Eye (tissue), 1 donor: ENCODE data around the gene PGK1.
A peak's percentile ranks its signal among the peaks of the same experiment; 100 is the strongest.
"Not testable (repeated sequence)": the region's sequence is repeated elsewhere in the genome, so short reads cannot be mapped to it uniquely, and the experiment has no call there.

ENCODE experiments used
- DNase-seq: peaks from one replicate; pipeline ENCODE4 v3.0.0-alpha.2; 2015

PGK1 gene

GRCh38 chrX:78116766-78117165, 12.7 kb downstream of the PGK1 start:
- no peak for DNase-seq

DNA sequence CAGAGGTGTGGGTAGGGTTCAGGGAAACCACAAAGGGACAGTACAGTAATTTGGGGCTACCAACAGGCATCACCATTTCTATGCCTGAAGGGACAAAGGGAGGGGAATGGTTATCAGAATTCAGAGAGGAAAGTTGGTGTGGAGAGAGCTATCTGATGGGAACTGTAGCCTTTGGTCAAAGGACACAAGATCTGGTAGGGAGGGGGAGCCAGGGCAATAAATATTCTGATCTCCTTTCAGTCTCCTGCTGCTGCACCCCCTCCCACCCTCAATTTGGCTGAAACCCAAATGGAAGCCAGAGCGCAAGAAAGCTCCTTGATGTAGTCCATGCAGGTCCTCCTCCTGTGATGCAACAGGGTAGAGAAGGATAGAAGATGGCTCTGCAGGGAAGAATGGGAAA, 14.6 kb downstream of the PGK1 start:
- DNase-seq: no peak

GRCh38 chrX:78119521-78120227, 15.6 kb downstream of the PGK1 start:
- no peak for DNase-seq

- DNase-seq: no peak
These were observed 19.1 kb downstream of the PGK1 start for GRCh38 chrX:78123190-78123589.

- no peak for DNase-seq
These were observed 20.3 kb downstream of the PGK1 start for GRCh38 chrX:78124307-78124706.

DNA sequence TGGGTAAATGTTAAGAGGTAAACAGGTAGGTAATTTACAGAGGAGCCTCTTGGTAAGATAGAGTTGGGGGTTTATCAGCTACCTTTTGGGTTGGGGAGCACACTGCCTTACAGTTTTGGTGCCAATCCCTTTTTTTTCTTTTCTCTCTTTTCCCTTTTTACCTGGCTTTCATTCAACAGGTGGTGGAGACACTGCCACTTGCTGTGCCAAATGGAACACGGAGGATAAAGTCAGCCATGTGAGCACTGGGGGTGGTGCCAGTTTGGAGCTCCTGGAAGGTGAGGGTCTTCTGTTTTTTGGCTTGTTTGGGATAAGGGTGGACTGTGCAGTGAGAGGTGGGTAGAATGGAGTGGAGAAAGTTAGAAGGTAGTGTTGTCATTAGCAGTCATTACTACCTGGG, 21.1 kb downstream of the PGK1 start:
- DNase-seq: no peak

GRCh38 chrX:78125781-78126180, 21.7 kb downstream of the PGK1 start:
- not testable (repeated sequence) for DNase-seq

- DNase-seq: no peak
These were observed 25.7 kb downstream of the PGK1 start for GRCh38 chrX:78129714-78130113.

DNA sequence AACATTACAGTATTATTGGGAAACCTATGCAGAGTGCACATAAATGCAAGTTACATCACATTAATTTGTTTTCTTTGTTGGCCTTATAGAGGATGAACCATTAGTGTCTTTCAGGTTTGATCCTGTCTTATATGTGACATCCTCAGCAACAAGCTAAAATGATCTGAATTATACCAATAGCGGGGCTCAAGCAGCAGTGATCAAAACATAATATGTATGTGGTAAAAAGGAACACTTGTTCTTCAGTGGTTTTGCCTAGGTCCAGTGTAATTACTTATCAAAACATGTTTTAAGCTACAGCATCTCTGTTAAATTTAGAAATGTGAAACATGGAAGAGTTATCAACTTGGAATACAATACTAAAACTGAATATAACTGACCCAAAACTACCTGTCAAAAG, 26.3 kb downstream of the PGK1 start:
- DNase-seq: no peak

DNA sequence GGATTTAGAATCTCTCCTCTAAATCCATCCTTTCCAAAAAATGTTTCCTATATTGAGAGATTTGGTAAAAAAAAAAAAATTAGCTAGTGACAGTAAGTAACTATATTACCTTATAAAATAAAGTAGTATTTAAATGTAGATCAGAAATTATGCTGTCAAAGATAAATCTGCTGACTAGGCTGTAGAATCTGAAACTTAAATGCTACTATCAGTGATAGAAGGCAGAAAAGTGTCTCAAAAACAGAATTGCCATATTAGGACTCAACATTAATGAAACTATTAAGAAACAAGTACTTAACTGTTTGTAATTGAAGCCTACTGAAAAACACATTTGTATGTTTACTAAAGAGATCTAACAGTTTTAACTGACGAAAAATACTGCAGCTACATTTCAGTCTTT, 27.1 kb downstream of the PGK1 start:
- DNase-seq: no peak

DNA sequence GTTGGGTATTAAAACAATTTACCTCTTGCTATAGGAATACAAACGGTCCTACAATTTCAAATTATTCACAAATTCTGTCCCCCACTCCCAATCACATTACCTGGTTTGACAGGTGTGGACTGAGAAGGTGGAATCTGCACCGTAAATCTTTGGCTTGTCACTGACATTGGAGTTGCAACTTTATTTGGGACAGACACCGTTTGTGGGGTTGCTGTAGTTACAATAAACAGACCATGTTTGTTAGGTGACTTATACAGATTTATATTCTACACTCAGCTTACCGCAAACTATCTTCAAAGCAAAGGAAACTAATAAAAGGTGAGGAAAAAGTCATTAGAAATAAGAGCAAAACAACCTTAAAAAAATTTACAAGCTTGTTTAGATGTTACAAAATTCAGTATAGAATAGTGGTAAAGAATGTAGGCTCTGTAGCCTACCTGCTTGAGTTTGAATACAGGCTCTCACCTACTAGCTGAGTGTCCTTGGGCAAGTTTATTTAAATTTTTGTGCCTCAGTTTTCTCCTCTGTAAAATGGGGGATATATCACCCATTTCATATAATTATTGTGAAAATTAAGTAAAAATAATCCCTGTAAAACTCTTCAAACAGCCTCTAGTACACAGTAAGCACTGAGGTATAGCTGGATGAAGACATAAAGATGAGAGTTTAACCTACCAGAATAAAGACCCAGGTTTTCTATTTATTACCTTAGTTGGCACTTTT, 29.4 kb downstream of the PGK1 start:
- no peak for DNase-seq

DNA sequence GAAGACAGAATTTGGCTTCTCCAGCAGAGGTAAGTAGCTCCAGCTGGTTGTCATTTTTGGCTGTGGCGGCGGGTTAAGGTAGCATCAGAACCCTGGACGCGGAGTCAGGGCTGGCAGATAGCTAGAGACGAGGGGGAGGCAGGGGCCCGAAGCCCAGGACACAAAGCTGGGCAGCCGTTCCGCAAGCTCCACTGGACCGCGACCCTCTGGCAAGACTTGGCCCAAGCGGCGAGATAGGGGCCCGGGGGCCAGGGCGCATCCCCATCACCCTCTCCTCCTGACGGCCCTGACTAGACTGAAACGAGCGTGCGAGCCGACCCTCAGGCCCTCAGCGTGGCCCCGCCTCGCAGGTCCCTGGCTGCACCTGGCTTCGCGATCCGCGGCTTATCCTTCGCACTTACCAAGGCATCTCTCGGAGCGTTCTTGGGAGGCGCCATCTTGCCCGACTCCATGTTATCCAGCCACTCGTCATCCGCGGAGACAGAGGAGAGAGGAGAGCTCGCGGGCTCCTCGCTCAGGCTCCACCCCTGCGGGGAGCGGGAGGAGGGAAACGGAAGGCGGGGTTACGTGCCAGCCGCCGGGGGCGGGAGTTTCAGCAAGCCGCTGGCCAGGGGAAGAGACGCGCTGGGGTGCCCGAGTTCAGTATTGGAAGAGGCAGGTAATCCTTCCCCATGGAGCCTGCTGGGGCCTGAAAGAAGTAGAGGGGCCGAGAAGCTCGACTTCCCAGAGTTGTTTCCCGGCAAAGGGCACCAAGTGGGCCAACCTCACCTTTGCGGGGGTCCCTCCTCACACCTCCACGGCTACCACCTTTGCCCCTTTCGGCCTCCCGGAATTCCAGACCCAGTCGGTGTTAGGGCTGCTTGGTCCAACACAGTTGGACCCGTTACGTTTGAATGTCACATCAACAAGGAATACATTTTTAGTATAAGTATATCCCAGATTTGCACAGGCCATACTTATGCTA, 35.4 kb downstream of the PGK1 start, which contains the start of gene TAF9B:
Gene TAF9B (minus strand): TSS at position 491 of the 964 bp plus-strand sequence. CDS start 39 bp downstream, at position 452.
- peak; percentile 91 for DNase-seq

DNA sequence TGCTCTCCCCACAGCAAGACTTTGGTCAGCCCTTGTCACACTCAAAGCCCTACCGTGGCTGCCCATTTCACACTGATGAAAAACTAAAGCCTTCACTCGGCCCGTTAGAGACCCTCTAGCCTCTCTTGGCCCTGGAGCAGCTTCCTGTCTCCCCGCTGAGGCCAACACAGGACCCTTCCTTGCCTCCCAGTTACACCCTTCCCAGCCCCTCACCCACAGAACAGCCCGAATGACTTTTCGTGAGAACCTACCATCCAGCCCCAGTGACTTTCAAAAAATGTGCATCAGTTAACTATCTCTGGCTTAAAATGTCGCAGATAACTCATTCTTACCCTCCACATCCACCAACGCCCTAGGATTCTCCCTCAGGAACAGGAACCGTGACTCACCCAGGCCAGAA, 36.2 kb downstream of the PGK1 start:
- DNase-seq: no peak

- not testable (repeated sequence) for DNase-seq
These were observed 43.0 kb downstream of the PGK1 start for GRCh38 chrX:78147002-78147540.

DNA sequence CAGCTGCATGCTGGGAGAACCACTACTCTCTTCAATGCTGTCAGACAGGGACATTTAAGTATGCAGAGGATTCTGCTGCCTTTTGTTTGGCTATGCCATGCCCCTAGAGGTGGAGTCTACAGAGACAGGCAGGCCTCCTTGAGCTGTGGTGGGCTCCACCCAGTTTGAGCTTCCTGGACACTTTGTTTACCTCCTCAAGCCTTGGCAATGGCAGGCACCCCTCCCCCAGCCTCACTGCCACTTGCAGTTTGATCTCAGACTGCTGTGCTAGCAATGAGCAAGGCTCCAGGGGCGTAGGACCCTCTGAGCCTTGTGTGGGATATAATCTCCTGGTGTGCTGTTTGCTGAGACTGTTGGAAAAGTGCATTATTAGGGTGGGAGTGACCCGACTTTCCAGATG, 53.3 kb downstream of the PGK1 start:
- DNase-seq: not testable (repeated sequence)

GRCh38 chrX:78157846-78158245, 53.8 kb downstream of the PGK1 start:
- DNase-seq: not testable (repeated sequence)

- not testable (repeated sequence) for DNase-seq
These were observed 56.7 kb downstream of the PGK1 start for GRCh38 chrX:78160711-78161110.

- DNase-seq: not testable (repeated sequence)
These were observed 59.1 kb downstream of the PGK1 start for GRCh38 chrX:78163175-78163574.

- DNase-seq: no peak
These were observed 61.4 kb downstream of the PGK1 start for GRCh38 chrX:78165425-78165824.

- DNase-seq: no peak
These were observed 64.0 kb downstream of the PGK1 start for GRCh38 chrX:78168065-78168464.
